Activated CD4-positive, alpha-beta memory T cell treated with anti-CD3 and anti-CD28 coated beads, Interleukin-2, amount 10 ng/mL, durations not matched to agents 7 days and 5 days (primary cell): ENCODE measurements around the gene TARBP2. TPM values are rescaled to one million over a fixed set of nuclear protein-coding genes. Genes with fewer than 3 reads are reported as not detected.

Source experiments
- CTCF ChIA-PET: fragments of 350-600 bp; sonication (Branson Sonifier 250); formaldehyde crosslinking; loops from one replicate; lab custom pipeline; 2021; ENCODE audit warnings: antibody characterized with exemption, inconsistent platforms; lab: Charles Lee
- POLR2A ChIA-PET: fragments of 350-600 bp; sonication (Branson Sonifier 250); formaldehyde crosslinking; loops from one replicate; lab custom pipeline; 2021; ENCODE audit warnings: antibody characterized with exemption; lab: Charles Lee
- DNase-seq: peaks from one replicate; pipeline ENCODE4 v3.0.0-alpha.2; 2020
- H3K27ac Mint-ChIP-seq: one replicate; pipeline ENCODE4 v1.8.0; 2021; ENCODE audit warnings: mild to moderate bottlenecking, mixed read lengths
- H3K27me3 Mint-ChIP-seq: one replicate; pipeline ENCODE4 v1.8.0; 2021; ENCODE audit warnings: mixed read lengths
- H3K36me3 Mint-ChIP-seq: one replicate; pipeline ENCODE4 v1.8.0; 2021; ENCODE audit warnings: low read depth, mixed read lengths
- H3K4me1 Mint-ChIP-seq: one replicate; pipeline ENCODE4 v1.8.0; 2021; ENCODE audit warnings: mixed read lengths
- H3K4me3 Mint-ChIP-seq: one replicate; pipeline ENCODE4 v1.8.0; 2021; ENCODE audit warnings: mild to moderate bottlenecking, mixed read lengths
- H3K9me3 Mint-ChIP-seq: one replicate; pipeline ENCODE4 v1.8.0; 2021; ENCODE audit warnings: mixed read lengths
- total RNA-seq, 2 experiments: library from RNA; stranded (reverse); gene quantifications; one replicate each; pipeline ENCODE4 v1.2.3, GENCODE V29; 2021

Gene TARBP2
- 10 to 100 TPM; 24.5 to 28.0 TPM for total RNA-seq

- peaks cover 9% of the 10 kb centered on the region for H3K36me3 Mint-ChIP-seq
- no peaks in the 10 kb centered on the region for H3K9me3 Mint-ChIP-seq
- H3K4me3 Mint-ChIP-seq = peak within 1 kb of the TSS; percentile 80
- H3K27ac Mint-ChIP-seq = peak within 1 kb of the TSS; percentile 97
- peaks cover 47% of the 10 kb centered on the region for H3K4me1 Mint-ChIP-seq
- POLR2A ChIA-PET = interaction anchor here (0.6 to 4.2 kb wide), 33 partner anchors 10 to 780 kb away, joined by 3 to 44 read pairs (median 4); partner anchors contain the start of genes AAAS, ATP5MC2, CBX5 and CSAD
- DNase-seq = peak; percentile 96
- no peaks in the 10 kb centered on the region for H3K27me3 Mint-ChIP-seq
- CTCF ChIA-PET = interaction anchor here (0.7 to 5.1 kb wide), 24 partner anchors 9 to 1476 kb away, joined by 3 to 47 read pairs (median 5); partner anchors contain the start of genes AAAS, ATP5MC2, MYG1 and SP1
Measured at GRCh38 chr12:53500776-53501614, at the start of gene TARBP2. TSS of gene TARBP2 (plus strand) at chr12:53501283. CDS start at chr12:53501409, 126 bp downstream.

DNA sequence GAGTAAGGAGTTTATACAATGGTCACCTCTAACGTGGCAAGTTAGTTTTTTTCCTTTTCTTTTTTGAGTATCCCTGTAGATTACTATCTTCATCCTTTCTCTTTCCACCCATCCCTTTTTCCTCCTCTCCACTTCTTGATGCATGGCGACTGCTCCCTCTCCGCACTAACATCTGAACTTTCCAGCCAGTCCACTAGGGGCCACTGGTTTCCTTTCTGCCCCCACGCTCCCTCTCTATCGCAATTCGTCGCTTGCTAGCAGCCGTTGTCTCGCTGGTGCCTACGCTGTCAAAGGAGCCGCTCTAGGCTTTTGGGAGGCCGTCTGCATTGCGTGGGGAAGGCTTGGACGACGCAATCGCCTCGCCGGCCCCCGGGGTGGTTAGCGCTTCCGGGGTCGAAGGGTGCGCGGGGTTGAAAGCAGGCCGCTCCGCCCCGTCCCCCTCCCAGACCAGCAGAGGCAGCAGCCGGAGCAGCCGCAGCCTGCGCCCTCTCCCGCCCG lies 49.4 kb upstream of the TARBP2 start, which contains the start of gene PCBP2:
PCBP2 (plus strand) TSS at position 442 of the 498 bp plus-strand sequence. CDS start 2,699 bp downstream, outside the sequence.
- Mint-ChIP-seq H3K4me1 (peaks cover 44% of the 10 kb centered on the region), H3K27ac (peak within 1 kb of the TSS; percentile 99), H3K9me3 (no peaks in the 10 kb centered on the region), H3K36me3 (peaks cover 51% of the 10 kb centered on the region), H3K4me3 (peak within 1 kb of the TSS; percentile 100), H3K27me3 (no peaks in the 10 kb centered on the region)
- peak; percentile 98 for DNase-seq
- POLR2A ChIA-PET = interaction anchor here (0.9 to 1.3 kb wide), 3 partner anchors 23 to 130 kb away, joined by 3 to 5 read pairs (median 4); partner anchors contain the start of genes AAAS and TARBP2
- CTCF ChIA-PET = interaction anchor here (0.7 to 1.3 kb wide), 5 partner anchors 26 to 130 kb away, joined by 3 to 6 read pairs (median 4); partner anchors contain the start of gene AAAS

DNA sequence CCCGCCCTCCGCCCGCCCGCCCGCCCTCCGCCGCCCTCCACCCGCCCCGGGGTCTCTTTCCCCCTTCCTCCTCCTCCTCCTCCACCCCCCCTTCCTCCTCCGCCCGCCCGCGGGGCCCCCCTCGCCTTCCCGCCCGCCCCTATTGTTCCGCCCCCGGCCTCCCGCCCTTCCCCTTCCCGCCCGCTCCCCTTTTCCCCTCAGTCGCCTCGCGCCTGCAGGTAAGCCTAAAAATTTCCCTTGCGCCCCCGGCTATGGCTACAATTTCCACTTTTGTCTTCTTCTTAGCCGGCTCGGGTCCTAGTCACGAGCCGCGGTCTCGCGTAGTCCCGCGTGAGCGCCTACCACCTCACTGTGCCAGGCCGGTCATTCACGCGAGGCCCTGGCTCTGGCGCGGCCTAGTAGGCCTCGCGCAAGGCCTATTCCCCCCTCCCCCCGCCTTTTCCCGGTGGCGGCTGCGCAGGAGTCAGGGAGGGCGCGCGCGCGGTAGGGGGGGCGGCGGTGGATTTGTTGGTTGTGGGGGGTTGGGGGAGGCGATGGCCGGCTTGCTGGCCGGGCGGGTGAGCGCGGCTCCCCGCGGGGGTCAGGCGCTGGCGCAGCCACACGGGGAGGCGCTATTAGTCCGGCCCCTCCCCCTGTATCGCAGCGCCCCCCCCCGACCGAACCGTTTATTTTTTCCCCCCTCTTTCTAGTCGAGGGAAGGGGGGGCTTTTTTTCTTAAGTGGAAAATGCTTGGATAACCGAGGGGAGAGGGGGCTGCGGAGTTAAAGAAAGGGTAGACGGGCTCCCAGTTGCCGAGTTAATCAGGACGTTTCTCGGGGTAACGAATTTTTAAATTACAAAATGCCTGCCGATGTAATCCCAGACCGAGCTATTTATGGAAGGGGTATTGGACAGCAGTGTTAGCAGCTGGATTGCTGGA lies 48.7 kb upstream of the TARBP2 start:
- H3K4me1 Mint-ChIP-seq = peaks cover 44% of the 10 kb centered on the region
- peaks cover 54% of the 10 kb centered on the region for H3K36me3 Mint-ChIP-seq
- H3K4me3 Mint-ChIP-seq = peak overlapping the region; percentile 100
- ChIA-PET CTCF (interaction anchor here (0.7 to 4.0 kb wide), 7 partner anchors 23 to 107 kb away, joined by 3 to 34 read pairs (median 4); partner anchors contain the start of gene SP1), POLR2A (interaction anchor here (0.8 to 16.7 kb wide), 7 partner anchors 10 to 73 kb away, joined by 3 to 281 read pairs (median 3); partner anchors contain the start of genes SP1 and TARBP2)
- H3K27me3 Mint-ChIP-seq = no peaks in the 10 kb centered on the region
- peak; percentile 76 for DNase-seq
- peak overlapping the region; percentile 99 for H3K27ac Mint-ChIP-seq
- H3K9me3 Mint-ChIP-seq = no peaks in the 10 kb centered on the region

DNA sequence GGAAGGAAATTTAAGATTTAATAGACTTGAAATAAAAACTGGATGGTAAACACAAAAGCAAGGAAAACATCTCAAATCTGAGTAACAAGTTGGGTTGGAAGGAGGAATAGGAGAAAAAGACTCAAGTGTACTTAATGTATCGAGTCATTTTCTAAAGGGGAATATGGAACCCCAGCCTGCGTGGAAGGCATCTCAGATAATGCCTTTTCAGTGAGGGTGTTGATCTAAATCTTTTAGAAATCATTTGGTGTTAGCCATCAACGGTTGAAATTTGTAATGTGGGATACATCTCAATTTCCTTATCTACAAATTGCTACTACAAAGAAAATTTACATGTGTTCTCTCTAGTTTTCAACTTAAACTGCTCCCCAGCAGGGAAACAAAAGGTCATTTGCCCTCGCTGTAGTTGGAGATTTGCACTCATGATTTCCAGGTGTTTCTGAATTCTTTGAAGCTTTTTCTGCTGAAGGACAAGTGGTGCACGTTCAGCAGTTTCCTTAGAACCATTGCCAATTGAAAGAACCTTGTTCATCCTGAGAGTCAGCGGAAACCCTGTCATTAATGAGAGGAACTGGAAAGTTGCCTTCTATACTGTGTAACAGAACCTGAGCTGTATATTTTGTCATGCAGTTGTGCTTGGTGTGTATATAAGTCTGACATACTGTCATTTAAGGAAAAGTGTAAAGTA lies 47.0 kb upstream of the TARBP2 start:
- ChIA-PET POLR2A (interaction anchor here (0.7 to 16.7 kb wide), 8 partner anchors 9 to 133 kb away, joined by 3 to 281 read pairs (median 4); partner anchors contain the start of genes AAAS, PRR13 and TARBP2), CTCF (interaction anchor here (1.5 to 4.0 kb wide), 4 partner anchors 21 to 133 kb away, joined by 6 to 34 read pairs (median 6); partner anchors contain the start of genes AAAS and TARBP2)
- Mint-ChIP-seq H3K4me1 (peaks cover 46% of the 10 kb centered on the region), H3K9me3 (no peaks in the 10 kb centered on the region), H3K36me3 (peaks cover 57% of the 10 kb centered on the region), H3K27me3 (no peaks in the 10 kb centered on the region), H3K27ac (peak overlapping the region; percentile 99), H3K4me3 (peak overlapping the region; percentile 100)
- no peak for DNase-seq

DNA sequence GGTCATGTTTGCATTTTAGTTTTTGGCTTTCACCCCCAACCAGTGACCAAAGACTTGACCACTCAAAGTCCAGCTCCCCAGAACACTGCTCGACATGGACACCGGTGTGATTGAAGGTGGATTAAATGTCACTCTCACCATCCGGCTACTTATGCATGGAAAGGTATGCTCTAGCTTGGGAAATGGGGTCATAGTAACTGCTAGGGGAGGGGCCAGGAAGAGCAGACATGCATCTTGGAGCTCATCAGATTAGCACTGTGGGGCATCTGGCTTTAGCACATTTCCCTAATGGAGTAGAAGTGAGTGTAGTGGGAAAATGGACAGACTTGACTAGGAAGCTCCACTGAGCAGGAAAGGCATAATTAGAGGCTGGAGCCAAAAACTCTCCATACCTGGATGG lies 46.4 kb upstream of the TARBP2 start:
- POLR2A ChIA-PET = interaction anchor here (0.7 to 16.7 kb wide), 5 partner anchors 10 to 47 kb away, joined by 3 to 281 read pairs (median 12); partner anchors contain the start of genes PRR13 and TARBP2
- CTCF ChIA-PET = interaction anchor here (1.1 to 4.0 kb wide), 5 partner anchors 14 to 134 kb away, joined by 4 to 34 read pairs (median 6); partner anchors contain the start of genes AAAS and TARBP2
- H3K36me3 Mint-ChIP-seq = peaks cover 61% of the 10 kb centered on the region
- H3K27ac Mint-ChIP-seq = peak overlapping the region; percentile 49
- peaks cover 49% of the 10 kb centered on the region for H3K4me1 Mint-ChIP-seq
- peak overlapping the region; percentile 100 for H3K4me3 Mint-ChIP-seq
- no peak for DNase-seq
- H3K27me3 Mint-ChIP-seq = no peaks in the 10 kb centered on the region
- H3K9me3 Mint-ChIP-seq = no peaks in the 10 kb centered on the region

GRCh38 chr12:53456654-53457366 lies 44.3 kb upstream of the TARBP2 start:
- H3K36me3 Mint-ChIP-seq = peaks cover 82% of the 10 kb centered on the region
- CTCF ChIA-PET = no interaction called here
- H3K4me3 Mint-ChIP-seq = no peak overlapping the region
- no peaks in the 10 kb centered on the region for H3K9me3 Mint-ChIP-seq
- H3K27me3 Mint-ChIP-seq = no peaks in the 10 kb centered on the region
- POLR2A ChIA-PET = interaction anchor here (0.8 to 16.7 kb wide), 4 partner anchors 17 to 45 kb away, joined by 3 to 281 read pairs (median 14); partner anchors contain the start of gene TARBP2
- no peak overlapping the region for H3K27ac Mint-ChIP-seq
- peaks cover 55% of the 10 kb centered on the region for H3K4me1 Mint-ChIP-seq
- DNase-seq = no peak

DNA sequence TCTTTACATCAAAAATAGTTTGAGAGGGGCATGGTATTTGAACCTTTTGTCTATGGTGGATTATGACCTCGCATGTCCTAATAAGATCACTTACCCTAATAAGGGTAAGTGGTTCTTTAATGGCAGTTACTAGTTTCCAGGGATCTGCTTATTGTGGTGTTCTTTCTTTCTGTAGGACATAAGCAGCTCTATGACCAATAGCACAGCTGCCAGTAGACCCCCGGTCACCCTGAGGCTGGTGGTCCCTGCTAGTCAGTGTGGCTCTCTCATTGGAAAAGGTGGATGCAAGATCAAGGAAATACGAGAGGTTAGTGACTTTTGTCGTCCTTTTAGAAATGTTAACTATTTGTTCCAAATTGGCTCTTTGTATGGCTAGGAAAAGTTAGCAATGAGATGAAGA lies 42.0 kb upstream of the TARBP2 start:
- Mint-ChIP-seq H3K27ac (peak overlapping the region; percentile 35), H3K4me1 (peaks cover 53% of the 10 kb centered on the region), H3K27me3 (no peaks in the 10 kb centered on the region), H3K36me3 (peaks cover 90% of the 10 kb centered on the region), H3K4me3 (no peak overlapping the region), H3K9me3 (no peaks in the 10 kb centered on the region)
- POLR2A ChIA-PET = interaction anchor here (1.1 to 16.7 kb wide), 5 partner anchors 13 to 164 kb away, joined by 3 to 281 read pairs (median 3); partner anchors contain the start of genes PFDN5 and TARBP2
- no peak for DNase-seq
- CTCF ChIA-PET = interaction anchor here (1.4 to 2.5 kb wide), 2 partner anchors 16 to 18 kb away, joined by 5 to 9 read pairs; no protein-coding TSS in a partner anchor

GRCh38 chr12:53461059-53461458 lies 40.0 kb upstream of the TARBP2 start:
- Mint-ChIP-seq H3K27me3 (no peaks in the 10 kb centered on the region), H3K27ac (peak overlapping the region; percentile 30), H3K4me3 (no peak overlapping the region), H3K4me1 (peaks cover 45% of the 10 kb centered on the region), H3K36me3 (peaks cover 90% of the 10 kb centered on the region), H3K9me3 (no peaks in the 10 kb centered on the region)
- peak; percentile 11 for DNase-seq
- POLR2A ChIA-PET = interaction anchor here (1.2 to 16.7 kb wide), 2 partner anchors 13 to 31 kb away, joined by 4 to 281 read pairs; no protein-coding TSS in a partner anchor
- CTCF ChIA-PET = no interaction called here

- Mint-ChIP-seq H3K36me3 (peaks cover 91% of the 10 kb centered on the region), H3K4me3 (no peak overlapping the region), H3K9me3 (no peaks in the 10 kb centered on the region), H3K27me3 (no peaks in the 10 kb centered on the region), H3K4me1 (peaks cover 46% of the 10 kb centered on the region), H3K27ac (no peak overlapping the region)
- CTCF ChIA-PET = no interaction called here
- peak; percentile 9 for DNase-seq
- POLR2A ChIA-PET = interaction anchor here (1.2 to 16.7 kb wide), 3 partner anchors 12 to 140 kb away, joined by 3 to 281 read pairs (median 4); partner anchors contain the start of gene AAAS
Measured at GRCh38 chr12:53461591-53461990, 39.5 kb upstream of the TARBP2 start.

GRCh38 chr12:53462935-53463334 lies 38.1 kb upstream of the TARBP2 start:
- Mint-ChIP-seq H3K4me3 (no peak overlapping the region), H3K36me3 (peaks cover 95% of the 10 kb centered on the region), H3K9me3 (no peaks in the 10 kb centered on the region), H3K27me3 (no peaks in the 10 kb centered on the region), H3K27ac (no peak overlapping the region), H3K4me1 (peaks cover 52% of the 10 kb centered on the region)
- ChIA-PET CTCF (no interaction called here), POLR2A (interaction anchor here (0.9 to 16.7 kb wide), 2 partner anchors 10 to 11 kb away, joined by 5 to 281 read pairs; no protein-coding TSS in a partner anchor)
- DNase-seq = no peak
